Gastrocnemius medialis (tissue), 4 donors: ENCODE data around the gene HEATR5B.

Experiments
- CTCF ChIP-seq, 5 experiments: fragments of 450-650 bp in 3 of 5; fragments of 200-600 bp in 2 of 5; sonication (generic) in 2 of 5; IDR thresholded peaks in 4 of 5; conservative IDR thresholded peaks in 1 of 5; 1 replicate in 4 of 5; 2 replicates in 1 of 5; pipeline ENCODE4 v1.5.1; 2016 to 2019; ENCODE audit warnings: antibody characterized with exemption in 5 of 5, mild to moderate bottlenecking in 3 of 5, moderate library complexity in 3 of 5
- POLR2A ChIP-seq, 2 donors: fragments of 450-650 bp; IDR thresholded peaks; one replicate each; pipeline ENCODE4 v1.6.1; 2017; ENCODE audit warnings: antibody characterized with exemption in 2 of 2, mild to moderate bottlenecking in 2 of 2, moderate library complexity in 2 of 2

GRCh38 chr2:36982467-36982866 is 101.7 kb downstream of the HEATR5B start:
- TF ChIP-seq CTCF (IDR thresholded peaks at IDR 0.05 in 4 of 5, conservative IDR thresholded peaks at IDR 0.05 in 1 of 5) (no peak), POLR2A (IDR thresholded peaks at IDR 0.05) (no peak)
